IMR-90 (cell line): ENCODE data around the gene SLC13A1. TPM values are rescaled to one million over a fixed set of nuclear protein-coding genes. Genes with fewer than 3 reads are reported as not detected.

Source experiments
- ATAC-seq: fragments of 200-7000 bp; cut with Tn5 transposase; 2 replicates; pipeline ENCODE4 v1.9.1; 2020; ENCODE audit warnings: low read depth, mild to moderate bottlenecking, moderate library complexity
- BruUV-seq: library from RNA; stranded (reverse); fragments of 400-500 nt; replicated peaks from 2 replicates; lab custom pipeline; 2021; lab: Mats Ljungman, UMichigan
- CTCF ChIA-PET: fragments of 300-600 bp; formaldehyde crosslinking; extraction: SDS; loops from one replicate; lab custom pipeline; 2021; ENCODE audit warnings: antibody characterized with exemption; lab: Yijun Ruan, JAX
- POLR2A ChIA-PET: fragments of 300-600 bp; sonication (Branson Sonifier 250); formaldehyde crosslinking; loops from one replicate; lab custom pipeline; 2022; ENCODE audit warnings: antibody characterized with exemption; ENCODE audit not compliant: unreplicated experiment; lab: Charles Lee
- DNase-seq: peaks from one replicate; pipeline ENCODE4 v3.0.0; 2013
- H2AFZ ChIP-seq: replicated peaks from 2 replicates; pipeline ENCODE3; 2013; ENCODE audit warnings: low read length, mild to moderate bottlenecking; ENCODE audit not compliant: poor library complexity
- H2AK5ac ChIP-seq: 2 replicates; pipeline ENCODE4 v1.6.1; 2013; ENCODE audit warnings: low read depth, low read length, inconsistent platforms
- H2AK9ac ChIP-seq: replicated peaks from 2 replicates; pipeline ENCODE3; 2013; ENCODE audit warnings: mild to moderate bottlenecking, low read depth, low read length, moderate library complexity; ENCODE audit not compliant: poor library complexity
- H2BK120ac ChIP-seq: 2 replicates; pipeline ENCODE4 v1.6.1; 2013; ENCODE audit warnings: low read depth, low read length, inconsistent platforms
- H2BK15ac ChIP-seq: 3 replicates; pipeline ENCODE4 v1.6.1; 2013; ENCODE audit warnings: low read depth, low read length, inconsistent platforms
- H2BK20ac ChIP-seq: 2 replicates; pipeline ENCODE4 v1.6.1; 2013; ENCODE audit warnings: low read depth, mild to moderate bottlenecking, inconsistent platforms, low read length, moderate library complexity
- H2BK5ac ChIP-seq: 2 replicates; pipeline ENCODE4 v1.6.1; 2013; ENCODE audit warnings: mild to moderate bottlenecking, low read depth, low read length, inconsistent platforms; ENCODE audit not compliant: poor library complexity, severe bottlenecking
- H3K14ac ChIP-seq: replicated peaks from 2 replicates; pipeline ENCODE4 v1.6.1; 2013; ENCODE audit warnings: low read depth, low read length, inconsistent platforms
- H3K18ac ChIP-seq: 2 replicates; pipeline ENCODE4 v1.6.1; 2013; ENCODE audit warnings: low read depth, low read length, control low read depth
- H3K23ac ChIP-seq: 2 replicates; pipeline ENCODE4 v1.6.1; 2013; ENCODE audit warnings: low read depth, low read length, inconsistent platforms
- H3K27ac ChIP-seq: 2 replicates; pipeline ENCODE4 v1.5.1; 2013; ENCODE audit warnings: mild to moderate bottlenecking, control low read depth, low read length; ENCODE audit not compliant: insufficient read depth
- H3K27me3 ChIP-seq: 2 replicates; pipeline ENCODE4 v1.6.1; 2013; ENCODE audit warnings: low read length; ENCODE audit not compliant: control insufficient read depth, insufficient read depth
- H3K36me3 ChIP-seq: 2 replicates; pipeline ENCODE4 v1.6.1; 2013; ENCODE audit warnings: low read length, mixed read lengths; ENCODE audit not compliant: control insufficient read depth, insufficient read depth
- H3K4ac ChIP-seq: 2 replicates; pipeline ENCODE4 v1.6.1; 2013; ENCODE audit warnings: low read depth, low read length, inconsistent platforms
- H3K4me1 ChIP-seq: 2 replicates; pipeline ENCODE4 v1.6.1; 2013; ENCODE audit warnings: low read length, mixed read lengths; ENCODE audit not compliant: control insufficient read depth, insufficient read depth
- H3K4me2 ChIP-seq: 2 replicates; pipeline ENCODE4 v1.6.1; 2013; ENCODE audit warnings: low read depth, mild to moderate bottlenecking, control low read depth, low read length, moderate library complexity
- H3K4me3 ChIP-seq: 2 replicates; pipeline ENCODE4 v1.5.1; 2013; ENCODE audit warnings: low read depth, mild to moderate bottlenecking, control low read depth, low read length, moderate library complexity; ENCODE audit not compliant: insufficient read depth
- H3K56ac ChIP-seq: 2 replicates; pipeline ENCODE4 v1.6.1; 2013; ENCODE audit warnings: low read length, inconsistent platforms; ENCODE audit not compliant: insufficient read depth; ENCODE audit errors: extremely low read depth
- H3K79me1 ChIP-seq, 2 experiments: 2 replicates each; pipeline ENCODE4 v1.6.1; 2013; ENCODE audit warnings: low read length in 2 of 2, inconsistent platforms in 1 of 2, low read depth in 1 of 2
- H3K9ac ChIP-seq: 2 replicates; pipeline ENCODE4 v1.6.1; 2013; ENCODE audit warnings: low read depth, low read length, control low read depth
- H3K9me1 ChIP-seq: 2 replicates; pipeline ENCODE4 v1.6.1; 2013; ENCODE audit warnings: low read length, inconsistent platforms; ENCODE audit not compliant: insufficient read depth
- H3K9me3 ChIP-seq: 2 replicates; pipeline ENCODE4 v1.6.1; 2013; ENCODE audit warnings: low read length; ENCODE audit not compliant: control insufficient read depth, insufficient read depth
- H4K20me1 ChIP-seq: 2 replicates; pipeline ENCODE4 v1.6.1; 2013; ENCODE audit warnings: low read length, inconsistent platforms; ENCODE audit not compliant: insufficient read depth
- H4K5ac ChIP-seq: 2 replicates; pipeline ENCODE4 v1.6.1; 2013; ENCODE audit warnings: mild to moderate bottlenecking, low read depth, low read length, control low read depth
- H4K8ac ChIP-seq, 2 experiments: 2 replicates each; pipeline ENCODE4 v1.6.1; 2013; ENCODE audit warnings: low read depth in 2 of 2, low read length in 2 of 2, control low read depth in 1 of 2, inconsistent platforms in 1 of 2
- H4K91ac ChIP-seq: 2 replicates; pipeline ENCODE4 v1.6.1; 2013; ENCODE audit warnings: low read depth, low read length, inconsistent platforms; ENCODE audit not compliant: insufficient read depth
- BHLHE40 ChIP-seq: fragments of 150-350 bp; IDR thresholded peaks from 2 replicates; pipeline ENCODE4 v1.6.1; 2016; ENCODE audit warnings: mild to moderate bottlenecking, low read depth, low read length
- CEBPB ChIP-seq: IDR thresholded peaks from 2 replicates; pipeline ENCODE4 v1.6.1; 2012; ENCODE audit warnings: low read depth, low read length, improper control_type of control experiment
- CHD1 ChIP-seq: IDR thresholded peaks from 2 replicates; pipeline ENCODE4 v1.6.1; 2012; ENCODE audit warnings: low read depth, low read length, improper control_type of control experiment
- ELK1 ChIP-seq: fragments of 150-350 bp; IDR thresholded peaks from 2 replicates; pipeline ENCODE4 v1.6.1; 2016; ENCODE audit warnings: low read depth, mild to moderate bottlenecking, low read length, moderate library complexity, borderline replicate concordance
- FOS ChIP-seq: fragments of 150-350 bp; IDR thresholded peaks from 2 replicates; pipeline ENCODE4 v1.6.1; 2016; ENCODE audit warnings: low read depth, low read length
- MAFK ChIP-seq: IDR thresholded peaks from 2 replicates; pipeline ENCODE4 v1.6.1; 2012; ENCODE audit warnings: low read depth, low read length, improper control_type of control experiment
- MAZ ChIP-seq: IDR thresholded peaks from 2 replicates; pipeline ENCODE4 v1.6.1; 2012; ENCODE audit warnings: low read depth, mild to moderate bottlenecking, low read length, improper control_type of control experiment, moderate library complexity, borderline replicate concordance
- MXI1 ChIP-seq: IDR thresholded peaks from 2 replicates; pipeline ENCODE4 v1.6.1; 2012; ENCODE audit warnings: low read depth, mild to moderate bottlenecking, low read length, moderate library complexity, borderline replicate concordance
- NFE2L2 ChIP-seq: fragments of 150-350 bp; IDR thresholded peaks from 2 replicates; pipeline ENCODE4 v1.6.1; 2016; ENCODE audit warnings: low read depth, mild to moderate bottlenecking, low read length
- POLR2A ChIP-seq: IDR thresholded peaks from 2 replicates; pipeline ENCODE4 v1.6.1; 2012; ENCODE audit warnings: mild to moderate bottlenecking, low read depth, low read length
- RAD21 ChIP-seq: IDR thresholded peaks from 2 replicates; pipeline ENCODE4 v1.6.1; 2012; ENCODE audit warnings: low read length, improper control_type of control experiment
- RCOR1 ChIP-seq: IDR thresholded peaks from 2 replicates; pipeline ENCODE4 v1.6.1; 2012; ENCODE audit warnings: mild to moderate bottlenecking, low read length, improper control_type of control experiment; ENCODE audit not compliant: insufficient replicate concordance
- RFX5 ChIP-seq: IDR thresholded peaks from 2 replicates; pipeline ENCODE4 v1.8.0; 2012; ENCODE audit warnings: low read depth, mild to moderate bottlenecking, low read length, moderate library complexity
- SMC3 ChIP-seq: fragments of 150-350 bp; IDR thresholded peaks from 2 replicates; pipeline ENCODE4 v1.6.1; 2016; ENCODE audit warnings: low read depth, mild to moderate bottlenecking, antibody characterized with exemption, low read length, moderate library complexity
- WGBS, 2 experiments: methylation state at CpG; one replicate each; pipeline versions ENCODE4 v1.1.5 to v1.1.7; 2013; ENCODE audit warnings: missing lambda C conversion rate in 2 of 2; ENCODE audit not compliant: insufficient read length in 1 of 2; ENCODE audit errors: extremely low coverage in 2 of 2; 5-methylcytosine and 5-hydroxymethylcytosine counted together
- dilution Hi-C: fragments of 300-500 bp; cut with HindIII; formaldehyde crosslinking; loops from one replicate; pipeline ENCODE4 v1.14.3; 2018; ENCODE audit warnings: low sequenced_read_pairs; ENCODE audit not compliant: unreplicated experiment
- in situ Hi-C: fragments of 300-500 bp; cut with MboI; formaldehyde crosslinking; loops from 3 replicates; pipeline ENCODE4 v1.14.3; 2019; ENCODE audit warnings: low sequenced_read_pairs, inconsistent platforms, mixed read lengths
- intact Hi-C: fragments of 100-400 bp; cut with micrococcal nuclease; formaldehyde crosslinking; loops from 2 replicates; pipeline ENCODE4 v1.10.0; 2022
- polyA plus RNA-seq, 3 experiments: library from polyadenylated mRNA; depleted of rRNA; stranded (reverse); fragments of >200 nt; gene quantifications; 2 replicates each; pipeline ENCODE4 v1.2.3, GENCODE V29; 2012; ENCODE audit warnings: low replicate concordance in 1 of 3
- total RNA-seq: library from RNA; depleted of rRNA; stranded (reverse); fragments of >200 nt; gene quantifications from 2 replicates; pipeline ENCODE4 v1.2.3, GENCODE V29; 2012
- TF ChIP-seq, protein P1 (sequence below): fragments of 150-350 bp; IDR thresholded peaks from 2 replicates; pipeline ENCODE4 v1.6.1; 2017; ENCODE audit warnings: mild to moderate bottlenecking, antibody characterized with exemption, low read length, low read depth
- TF ChIP-seq, protein P2 (sequence below): conservative IDR thresholded peaks from 2 replicates; pipeline ENCODE4 v1.5.1; 2012; ENCODE audit warnings: mild to moderate bottlenecking, low read depth, low read length, improper control_type of control experiment

The SLC13A1 gene
- total and polyA plus RNA-seq, 2 of the 4 experiments (the other 2 are of a cell fraction): not detected

DNA sequence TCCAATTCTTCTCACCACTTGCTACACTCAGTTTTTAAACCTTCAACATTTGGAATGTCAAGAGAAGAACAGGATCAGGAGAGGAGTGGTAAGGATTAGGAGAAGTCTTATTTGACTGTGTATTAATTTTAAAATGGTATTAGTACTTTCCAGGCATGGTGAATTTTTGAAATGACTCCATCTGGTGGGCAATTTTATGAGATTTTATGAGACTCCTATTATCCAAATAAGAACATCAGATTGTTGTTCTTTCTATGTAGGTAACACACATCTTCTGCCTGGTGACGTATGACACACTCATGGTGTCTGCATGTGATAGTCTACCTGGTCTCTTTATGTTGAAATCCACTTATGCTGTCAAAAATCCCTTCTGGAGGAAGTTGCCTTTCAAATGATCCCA, 51.0 kb downstream of the SLC13A1 start:
- BruUV-seq: no TSS peak
- Histone ChIP-seq H2AK9ac (no peak overlapping the region), H2AFZ (no peak overlapping the region), H2BK15ac (no peak overlapping the region), H3K9ac (no peak overlapping the region), H3K23ac (no peak overlapping the region), H4K91ac (no peak overlapping the region), H3K4me3 (no peak overlapping the region), H3K27ac (no peak overlapping the region), H3K27me3 (no peaks in the 10 kb centered on the region), H2BK20ac (no peak overlapping the region), H4K5ac (no peak overlapping the region), H4K20me1 (no peaks in the 10 kb centered on the region), H2AK5ac (no peak overlapping the region), H3K4me2 (no peak overlapping the region), H3K18ac (no peak overlapping the region), H3K36me3 (no peaks in the 10 kb centered on the region), H4K8ac (no peak overlapping the region), H3K4me1 (no peaks in the 10 kb centered on the region), H3K56ac (no peak overlapping the region), H3K14ac (no peak overlapping the region), H2BK120ac (no peak overlapping the region), H3K9me1 (no peaks in the 10 kb centered on the region), H3K4ac (no peak overlapping the region), H3K79me1 (no peaks in the 10 kb centered on the region), H2BK5ac (no peak overlapping the region), H3K9me3 (no peaks in the 10 kb centered on the region; the same call in 1 of the 2 replicates)
- POLR2A ChIA-PET: no interaction called here
- no peak for DNase-seq
- TF ChIP-seq FOS (no peak), POLR2A (no peak), RCOR1 (no peak), CEBPB (no peak), MAZ (no peak), RAD21 (no peak), NFE2L2 (no peak), MAFK (no peak), CHD1 (no peak), RFX5 (no peak), MXI1 (no peak), SMC3 (no peak), ELK1 (no peak), BHLHE40 (no peak)
- TF ChIP-seq, protein P1, sequence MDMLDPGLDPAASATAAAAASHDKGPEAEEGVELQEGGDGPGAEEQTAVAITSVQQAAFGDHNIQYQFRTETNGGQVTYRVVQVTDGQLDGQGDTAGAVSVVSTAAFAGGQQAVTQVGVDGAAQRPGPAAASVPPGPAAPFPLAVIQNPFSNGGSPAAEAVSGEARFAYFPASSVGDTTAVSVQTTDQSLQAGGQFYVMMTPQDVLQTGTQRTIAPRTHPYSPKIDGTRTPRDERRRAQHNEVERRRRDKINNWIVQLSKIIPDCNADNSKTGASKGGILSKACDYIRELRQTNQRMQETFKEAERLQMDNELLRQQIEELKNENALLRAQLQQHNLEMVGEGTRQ: no peak
- TF ChIP-seq, protein P2, sequence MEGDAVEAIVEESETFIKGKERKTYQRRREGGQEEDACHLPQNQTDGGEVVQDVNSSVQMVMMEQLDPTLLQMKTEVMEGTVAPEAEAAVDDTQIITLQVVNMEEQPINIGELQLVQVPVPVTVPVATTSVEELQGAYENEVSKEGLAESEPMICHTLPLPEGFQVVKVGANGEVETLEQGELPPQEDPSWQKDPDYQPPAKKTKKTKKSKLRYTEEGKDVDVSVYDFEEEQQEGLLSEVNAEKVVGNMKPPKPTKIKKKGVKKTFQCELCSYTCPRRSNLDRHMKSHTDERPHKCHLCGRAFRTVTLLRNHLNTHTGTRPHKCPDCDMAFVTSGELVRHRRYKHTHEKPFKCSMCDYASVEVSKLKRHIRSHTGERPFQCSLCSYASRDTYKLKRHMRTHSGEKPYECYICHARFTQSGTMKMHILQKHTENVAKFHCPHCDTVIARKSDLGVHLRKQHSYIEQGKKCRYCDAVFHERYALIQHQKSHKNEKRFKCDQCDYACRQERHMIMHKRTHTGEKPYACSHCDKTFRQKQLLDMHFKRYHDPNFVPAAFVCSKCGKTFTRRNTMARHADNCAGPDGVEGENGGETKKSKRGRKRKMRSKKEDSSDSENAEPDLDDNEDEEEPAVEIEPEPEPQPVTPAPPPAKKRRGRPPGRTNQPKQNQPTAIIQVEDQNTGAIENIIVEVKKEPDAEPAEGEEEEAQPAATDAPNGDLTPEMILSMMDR: no peak
- CTCF ChIA-PET: no interaction called here
- dilution Hi-C loops: no loop called here
- WGBS, 2 experiments: no CpG with 5 or more reads among the region's 1 CpG
- intact Hi-C loops: no loop called here
- in situ Hi-C loops: no loop called here
- no peak for ATAC-seq
